ENCODE results near the gene PLSCR5. TPM values are rescaled to one million over a fixed set of nuclear protein-coding genes. Genes with fewer than 3 reads are reported as not detected.

PLSCR5 gene
- total and polyA plus RNA-seq, 7 donors, result not detected

- peak; percentile 35 for TF ChIP-seq CTCF (IDR thresholded peaks at IDR 0.05)
- WGBS, 3 donors, result 75 to 79% (median 76%) methylated on average over 7 of the region's 7 CpGs
- intact Hi-C loops (cut with DNase I), result no loop called here
Observed at GRCh38 chr3:146594843-146595482, 10.2 kb downstream of the PLSCR5 start.

GRCh38 chr3:146593776-146594175 is 11.4 kb downstream of the PLSCR5 start:
- no peak for DNase-seq
- intact Hi-C loops (cut with DNase I), result no loop called here
- ATAC-seq, result no peak

More at GRCh38 chr3:146594843-146595482, 10.2 kb downstream of the PLSCR5 start:
- H3K4me3 ChIP-seq, result no peak overlapping the region
- DNase-seq, result no peak
- no peaks in the 10 kb centered on the region for H3K36me3 ChIP-seq (ENCODE audit: insufficient read depth in 1 of 2, low read depth in 1 of 2)
- H3K9me3 ChIP-seq, result no peaks in the 10 kb centered on the region
- no peaks in the 10 kb centered on the region for H3K4me1 ChIP-seq
- no peaks in the 10 kb centered on the region for H3K27me3 ChIP-seq (ENCODE audit: insufficient read depth in 3 of 3, low read length in 2 of 3)
- ATAC-seq, result no peak
- H3K27ac ChIP-seq, result no peak overlapping the region

GRCh38 chr3:146590521-146590920 is 14.6 kb downstream of the PLSCR5 start:
- DNase-seq (no peak), ATAC-seq (no peak)
- H3K9me3 ChIP-seq, result no peaks in the 10 kb centered on the region
- no peak overlapping the region for H3K4me3 ChIP-seq
- H3K27me3 ChIP-seq (ENCODE audit: insufficient read depth in 3 of 3, low read length in 2 of 3), result no peaks in the 10 kb centered on the region
- H3K27ac ChIP-seq, result no peak overlapping the region
- H3K4me1 ChIP-seq, result no peaks in the 10 kb centered on the region
- intact Hi-C loops (cut with DNase I), result no loop called here
- 53 to 58% (median 56%) methylated on average over 2 of the region's 2 CpGs for WGBS, 3 donors
- no peaks in the 10 kb centered on the region for H3K36me3 ChIP-seq (ENCODE audit: insufficient read depth in 1 of 2, low read depth in 1 of 2)
- no peak for TF ChIP-seq CTCF (IDR thresholded peaks at IDR 0.05)

More at GRCh38 chr3:146593776-146594175, 11.4 kb downstream of the PLSCR5 start:
- Histone ChIP-seq H3K9me3 (no peaks in the 10 kb centered on the region), H3K27ac (no peak overlapping the region), H3K4me1 (no peaks in the 10 kb centered on the region), H3K4me3 (no peak overlapping the region), H3K36me3 (ENCODE audit: insufficient read depth in 1 of 2, low read depth in 1 of 2) (no peaks in the 10 kb centered on the region), H3K27me3 (ENCODE audit: insufficient read depth in 3 of 3, low read length in 2 of 3) (no peaks in the 10 kb centered on the region)
- no peak for TF ChIP-seq CTCF (IDR thresholded peaks at IDR 0.05)
- 69 to 73% (median 72%) methylated on average over 3 of the region's 3 CpGs for WGBS, 3 donors

GRCh38 chr3:146589899-146590508 is 15.1 kb downstream of the PLSCR5 start:
- intact Hi-C loops (cut with DNase I), result loop anchor here in 1 of 2 donors (10.0 kb wide), 1 partner anchor 255 kb away; no protein-coding TSS in a partner anchor
- 5 to 7% (median 7%) methylated on average over 1 of the region's 1 CpG for WGBS, 3 donors
- Histone ChIP-seq H3K27ac (no peak overlapping the region), H3K27me3 (ENCODE audit: insufficient read depth in 3 of 3, low read length in 2 of 3) (no peaks in the 10 kb centered on the region), H3K9me3 (no peaks in the 10 kb centered on the region), H3K36me3 (ENCODE audit: insufficient read depth in 1 of 2, low read depth in 1 of 2) (no peaks in the 10 kb centered on the region), H3K4me3 (no peak overlapping the region), H3K4me1 (no peaks in the 10 kb centered on the region)
- TF ChIP-seq CTCF (IDR thresholded peaks at IDR 0.05), result peak; percentile 48
- DNase-seq (no peak), ATAC-seq (no peak)
